ENCODE measurements around the gene DHX32. TPM values are rescaled to one million over a fixed set of nuclear protein-coding genes. Genes with fewer than 3 reads are reported as not detected.

The DHX32 gene
- total RNA-seq, 1 donor from 2014 or later, result 35.6 TPM

DNA sequence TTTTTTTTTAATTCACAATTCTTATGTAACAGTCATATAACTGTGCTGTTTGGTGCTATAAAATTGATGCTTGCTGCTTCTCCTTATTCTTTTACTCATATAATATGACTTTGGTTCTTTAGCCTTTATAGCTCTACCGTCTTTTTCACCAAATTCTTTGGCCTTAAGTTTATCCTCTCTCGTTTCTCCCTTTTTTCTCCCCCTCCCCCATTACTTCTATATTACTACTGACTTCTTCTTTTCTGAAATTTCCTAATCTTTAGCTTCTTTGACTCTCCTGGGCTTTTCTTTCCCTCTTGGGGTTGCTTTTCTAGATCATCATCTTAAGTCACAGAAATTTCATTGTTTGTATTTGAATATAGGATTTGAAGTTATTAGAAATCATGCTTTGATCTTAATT is 54.0 kb downstream of the DHX32 start:
- Mint-ChIP-seq H3K36me3 (ENCODE audit: low read depth) (peaks cover 8% of the 10 kb centered on the region), H3K4me3 (peak overlapping the region; percentile 35), H3K9me3 (no peaks in the 10 kb centered on the region), H3K27me3 (ENCODE audit: low read depth) (no peaks in the 10 kb centered on the region), H3K4me1 (no peaks in the 10 kb centered on the region), H3K27ac (ENCODE audit: unreplicated experiment) (no peak overlapping the region)
- no peak for DNase-seq (ENCODE audit: low read depth, low spot score)
- TF ChIP-seq, protein P1, sequence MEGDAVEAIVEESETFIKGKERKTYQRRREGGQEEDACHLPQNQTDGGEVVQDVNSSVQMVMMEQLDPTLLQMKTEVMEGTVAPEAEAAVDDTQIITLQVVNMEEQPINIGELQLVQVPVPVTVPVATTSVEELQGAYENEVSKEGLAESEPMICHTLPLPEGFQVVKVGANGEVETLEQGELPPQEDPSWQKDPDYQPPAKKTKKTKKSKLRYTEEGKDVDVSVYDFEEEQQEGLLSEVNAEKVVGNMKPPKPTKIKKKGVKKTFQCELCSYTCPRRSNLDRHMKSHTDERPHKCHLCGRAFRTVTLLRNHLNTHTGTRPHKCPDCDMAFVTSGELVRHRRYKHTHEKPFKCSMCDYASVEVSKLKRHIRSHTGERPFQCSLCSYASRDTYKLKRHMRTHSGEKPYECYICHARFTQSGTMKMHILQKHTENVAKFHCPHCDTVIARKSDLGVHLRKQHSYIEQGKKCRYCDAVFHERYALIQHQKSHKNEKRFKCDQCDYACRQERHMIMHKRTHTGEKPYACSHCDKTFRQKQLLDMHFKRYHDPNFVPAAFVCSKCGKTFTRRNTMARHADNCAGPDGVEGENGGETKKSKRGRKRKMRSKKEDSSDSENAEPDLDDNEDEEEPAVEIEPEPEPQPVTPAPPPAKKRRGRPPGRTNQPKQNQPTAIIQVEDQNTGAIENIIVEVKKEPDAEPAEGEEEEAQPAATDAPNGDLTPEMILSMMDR (conservative IDR thresholded peaks at IDR 0.05), result no peak

DNA sequence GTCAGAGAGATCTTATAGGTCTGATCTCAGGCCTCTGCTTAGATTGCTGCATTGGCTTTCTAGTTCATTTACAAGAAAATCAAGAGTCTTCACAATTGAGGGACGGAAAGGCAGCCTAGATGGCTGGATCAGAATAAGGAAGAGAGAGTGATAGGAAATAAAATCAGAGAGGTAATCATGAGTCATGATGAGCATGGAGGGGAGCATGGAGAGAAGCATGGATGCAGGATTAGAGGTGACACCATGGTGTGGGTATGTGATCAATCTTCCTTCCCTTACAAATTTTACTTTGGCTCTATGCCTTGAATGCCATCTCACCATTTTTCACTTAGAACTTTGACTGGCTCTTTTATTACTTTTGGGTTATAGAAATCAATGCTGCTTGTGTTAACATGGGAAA is 56.4 kb downstream of the DHX32 start:
- H3K27me3 Mint-ChIP-seq (ENCODE audit: low read depth), result no peaks in the 10 kb centered on the region
- DNase-seq (ENCODE audit: low read depth, low spot score), result no peak

DNA sequence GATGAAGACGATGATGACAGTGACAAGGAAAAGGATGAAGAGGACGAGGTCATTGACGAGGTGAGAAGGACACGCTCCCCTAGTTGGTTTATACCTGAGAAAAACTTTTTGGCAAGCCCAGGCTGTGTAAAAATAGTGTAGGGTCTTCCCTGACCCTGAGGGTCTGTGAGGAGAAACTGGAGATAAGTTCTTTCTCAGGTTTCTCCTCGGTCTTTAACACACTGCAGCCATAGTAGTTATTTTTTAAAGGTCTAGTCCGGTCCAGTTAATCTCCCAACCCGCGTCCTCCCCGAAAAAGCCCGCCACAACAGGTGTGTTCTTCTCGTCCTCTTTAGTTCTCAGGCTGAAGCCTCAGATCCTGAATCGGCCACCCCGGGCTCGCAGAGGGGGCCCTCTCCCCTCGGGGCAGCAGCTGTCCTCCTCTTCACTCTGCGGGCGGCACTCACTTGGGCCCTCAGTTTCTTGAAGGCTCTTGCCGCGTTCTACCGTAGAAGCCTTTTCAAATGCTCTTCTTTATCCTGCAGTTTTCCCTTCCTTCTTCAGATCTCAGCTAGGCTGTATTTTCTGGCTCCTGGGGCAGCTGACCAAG is 57.3 kb downstream of the DHX32 start:
- peak; percentile 6 for DNase-seq (ENCODE audit: low read depth, low spot score)
- TF ChIP-seq, protein P1 (conservative IDR thresholded peaks at IDR 0.05), result no peak
- no peaks in the 10 kb centered on the region for H3K9me3 Mint-ChIP-seq
- H3K4me3 Mint-ChIP-seq, result no peak overlapping the region
- peaks cover 8% of the 10 kb centered on the region for H3K36me3 Mint-ChIP-seq (ENCODE audit: low read depth)
- H3K27ac Mint-ChIP-seq (ENCODE audit: unreplicated experiment), result no peak overlapping the region
- peaks cover 6% of the 10 kb centered on the region for H3K4me1 Mint-ChIP-seq
- H3K27me3 Mint-ChIP-seq (ENCODE audit: low read depth), result no peaks in the 10 kb centered on the region

More for the DNA sequence above, 56.4 kb downstream of the DHX32 start:
- H3K4me3 Mint-ChIP-seq, result no peak overlapping the region
- TF ChIP-seq, protein P1 (conservative IDR thresholded peaks at IDR 0.05), result no peak
- no peaks in the 10 kb centered on the region for H3K9me3 Mint-ChIP-seq
- H3K27ac Mint-ChIP-seq (ENCODE audit: unreplicated experiment), result no peak overlapping the region
- peaks cover 6% of the 10 kb centered on the region for H3K4me1 Mint-ChIP-seq
- peaks cover 8% of the 10 kb centered on the region for H3K36me3 Mint-ChIP-seq (ENCODE audit: low read depth)

DNA sequence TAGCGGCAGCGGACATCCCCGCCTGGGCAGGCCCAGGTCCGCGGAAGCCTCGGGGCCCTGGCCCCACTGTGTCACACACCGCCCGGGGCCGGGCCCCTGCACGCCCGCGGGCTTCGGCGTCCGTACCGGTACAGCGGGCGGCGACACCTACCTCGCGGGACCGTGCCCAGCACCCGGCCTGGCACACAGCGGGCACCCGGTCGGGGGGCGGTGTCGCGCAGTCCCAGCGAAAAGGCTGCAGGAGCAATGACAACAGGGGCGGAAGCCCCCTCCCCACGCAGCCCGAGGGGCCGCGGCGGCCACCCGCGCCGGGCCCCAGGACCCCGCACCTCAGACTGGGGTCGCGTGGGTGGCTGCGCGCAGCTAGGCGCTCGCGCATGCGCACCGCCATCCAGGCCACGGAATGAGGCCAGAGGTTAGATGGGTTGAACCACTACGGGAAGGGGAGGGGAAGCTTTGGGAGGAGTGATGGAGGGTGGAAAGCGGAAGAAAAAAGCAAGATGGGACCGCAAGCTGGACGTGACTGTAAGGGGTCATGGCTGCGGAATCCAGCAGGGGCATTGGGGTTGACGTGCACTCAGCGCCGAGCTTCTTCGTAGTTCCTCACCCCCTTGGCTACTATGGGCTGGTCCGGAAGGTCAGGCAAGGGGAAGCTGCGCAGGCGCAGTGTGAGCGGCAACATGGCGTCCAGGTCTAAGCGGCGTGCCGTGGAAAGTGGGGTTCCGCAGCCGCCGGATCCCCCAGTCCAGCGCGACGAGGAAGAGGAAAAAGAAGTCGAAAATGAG is 58.0 kb downstream of the DHX32 start, which contains the start of the genes BCCIP and UROS:
Gene BCCIP, plus strand, starts transcription at position 669 of the 785 bp plus-strand sequence. Its CDS starts 12 bp downstream, at position 681.
Gene UROS, minus strand, starts transcription at position 381 of the 785 bp plus-strand sequence. CDS start 6,759 bp downstream, outside the sequence.
- H3K36me3 Mint-ChIP-seq (ENCODE audit: low read depth), result peaks cover 4% of the 10 kb centered on the region
- peaks cover 6% of the 10 kb centered on the region for H3K4me1 Mint-ChIP-seq
- TF ChIP-seq, protein P1 (conservative IDR thresholded peaks at IDR 0.05), result no peak
- H3K9me3 Mint-ChIP-seq, result no peaks in the 10 kb centered on the region
- H3K4me3 Mint-ChIP-seq, result peak within 1 kb of the TSS; percentile 92
- no peak within 1 kb of the TSS for H3K27ac Mint-ChIP-seq (ENCODE audit: unreplicated experiment)
- no peaks in the 10 kb centered on the region for H3K27me3 Mint-ChIP-seq (ENCODE audit: low read depth)
- peak; percentile 85 for DNase-seq (ENCODE audit: low read depth, low spot score)

DNA sequence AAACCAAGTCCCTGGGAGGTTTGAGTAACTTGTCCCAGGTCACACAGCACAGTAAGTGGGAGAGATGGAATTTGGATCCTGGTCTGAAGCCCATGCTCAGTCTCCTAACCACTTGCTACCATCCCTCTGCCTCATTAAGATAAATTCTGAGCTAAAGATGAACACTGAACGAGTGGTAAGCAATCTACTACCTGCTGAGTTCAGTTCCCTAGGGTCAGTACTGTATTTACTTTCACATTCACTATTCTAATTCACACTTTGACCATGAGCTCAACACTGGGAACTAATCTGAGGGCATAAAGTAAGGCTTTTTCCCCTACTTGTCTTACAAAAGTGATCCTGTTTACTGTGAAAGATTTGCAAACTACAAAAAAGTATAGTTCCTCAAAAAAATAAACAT is 60.4 kb downstream of the DHX32 start:
- Mint-ChIP-seq H3K9me3 (no peaks in the 10 kb centered on the region), H3K4me3 (no peak overlapping the region), H3K4me1 (peaks cover 6% of the 10 kb centered on the region), H3K27ac (ENCODE audit: unreplicated experiment) (no peak overlapping the region), H3K36me3 (ENCODE audit: low read depth) (no peaks in the 10 kb centered on the region), H3K27me3 (ENCODE audit: low read depth) (no peaks in the 10 kb centered on the region)
- TF ChIP-seq, protein P1 (conservative IDR thresholded peaks at IDR 0.05), result no peak
- no peak for DNase-seq (ENCODE audit: low read depth, low spot score)

Measured in neural crest cell (in vitro differentiated cells).